ENCODE results near the gene MYLK2. TPM values are rescaled to one million over a fixed set of nuclear protein-coding genes. Genes with fewer than 3 reads are reported as not detected.

The MYLK2 gene
- total and polyA plus RNA-seq, 7 donors: 0.16 to 0.81 (median 0.39) TPM; not detected in 4

- H3K4me1 ChIP-seq: peaks cover 0 to 20% (median 17%) of the 10 kb centered on the region in 4 donors
- 50 to 75% methylated on average over 5 of the region's 5 CpGs for WGBS, 2 donors
- H3K27me3 ChIP-seq: peaks cover 8 to 51% (median 39%) of the 10 kb centered on the region in 3 donors
- H3K9me3 ChIP-seq: no peaks in the 10 kb centered on the region
- intact Hi-C loops (cut with DNase I): no loop called here
- no peak overlapping the region for H3K27ac ChIP-seq
- H3K36me3 ChIP-seq: no peaks in the 10 kb centered on the region
- no peak for DNase-seq
- TF ChIP-seq POLR2AphosphoS5 (IDR thresholded peaks at IDR 0.05): no peak
- no peak for TF ChIP-seq CTCF (IDR thresholded peaks at IDR 0.05)
- TF ChIP-seq EP300 (IDR thresholded peaks at IDR 0.05): no peak
- TF ChIP-seq POLR2A (IDR thresholded peaks at IDR 0.05): no peak
- H3K4me3 ChIP-seq: no peak overlapping the region
These were observed 43.0 kb downstream of the MYLK2 start for GRCh38 chr20:31862157-31862470.

- H3K4me3 ChIP-seq: no peak overlapping the region
- WGBS, 2 donors: 94 to 96% methylated on average over 8 of the region's 8 CpGs
These were observed 43.4 kb downstream of the MYLK2 start for GRCh38 chr20:31862506-31862905.

GRCh38 chr20:31863296-31864085, 44.3 kb downstream of the MYLK2 start:
- no peaks in the 10 kb centered on the region for H3K9me3 ChIP-seq
- intact Hi-C loops (cut with DNase I): no loop called here
- H3K4me3 ChIP-seq: no peak overlapping the region
- DNase-seq: no peak
- WGBS, 2 donors: 83 to 94% methylated on average over 9 of the region's 9 CpGs
- H3K4me1 ChIP-seq: peaks cover 0 to 20% (median 17%) of the 10 kb centered on the region in 4 donors
- peaks cover 8 to 37% (median 32%) of the 10 kb centered on the region in 3 donors for H3K27me3 ChIP-seq
- H3K36me3 ChIP-seq: no peaks in the 10 kb centered on the region
- H3K27ac ChIP-seq: no peak overlapping the region
- TF ChIP-seq EP300 (IDR thresholded peaks at IDR 0.05): no peak
- TF ChIP-seq CTCF (IDR thresholded peaks at IDR 0.05): no peak
- no peak for TF ChIP-seq POLR2A (IDR thresholded peaks at IDR 0.05)
- no peak for TF ChIP-seq POLR2AphosphoS5 (IDR thresholded peaks at IDR 0.05)

More at GRCh38 chr20:31862506-31862905, 43.4 kb downstream of the MYLK2 start:
- no peak for DNase-seq
- Histone ChIP-seq H3K9me3 (no peaks in the 10 kb centered on the region), H3K4me1 (peaks cover 0 to 20% (median 17%) of the 10 kb centered on the region in 4 donors), H3K36me3 (no peaks in the 10 kb centered on the region), H3K27me3 (peaks cover 8 to 47% (median 39%) of the 10 kb centered on the region in 3 donors), H3K27ac (no peak overlapping the region)
- intact Hi-C loops (cut with DNase I): no loop called here
- no peak for TF ChIP-seq POLR2A (IDR thresholded peaks at IDR 0.05)
- no peak for TF ChIP-seq POLR2AphosphoS5 (IDR thresholded peaks at IDR 0.05)

- Histone ChIP-seq H3K4me3 (no peak overlapping the region), H3K36me3 (no peaks in the 10 kb centered on the region), H3K9me3 (no peaks in the 10 kb centered on the region), H3K4me1 (peaks cover 0 to 28% (median 23%) of the 10 kb centered on the region in 4 donors), H3K27me3 (peaks cover 4 to 33% (median 32%) of the 10 kb centered on the region in 3 donors), H3K27ac (no peak overlapping the region)
- 85 to 91% methylated on average over 12 of the region's 12 CpGs for WGBS, 2 donors
- intact Hi-C loops (cut with DNase I): no loop called here
- DNase-seq: no peak
- TF ChIP-seq POLR2A (IDR thresholded peaks at IDR 0.05): no peak
- TF ChIP-seq POLR2AphosphoS5 (IDR thresholded peaks at IDR 0.05): no peak
- TF ChIP-seq EP300 (IDR thresholded peaks at IDR 0.05): no peak
- TF ChIP-seq CTCF (IDR thresholded peaks at IDR 0.05): no peak
These were observed 45.6 kb downstream of the MYLK2 start for GRCh38 chr20:31864521-31865400.

- intact Hi-C loops (cut with DNase I): no loop called here
- TF ChIP-seq POLR2A (IDR thresholded peaks at IDR 0.05) (no peak), CTCF (IDR thresholded peaks at IDR 0.05) (no peak), EP300 (IDR thresholded peaks at IDR 0.05) (no peak), POLR2AphosphoS5 (IDR thresholded peaks at IDR 0.05) (no peak)
- 55 to 80% methylated on average over 3 of the region's 3 CpGs for WGBS, 2 donors
- no peak for DNase-seq
- H3K4me1 ChIP-seq: peaks cover 0 to 27% (median 22%) of the 10 kb centered on the region in 4 donors
- no peaks in the 10 kb centered on the region for H3K9me3 ChIP-seq
- H3K27ac ChIP-seq: no peak overlapping the region
- H3K27me3 ChIP-seq: peaks cover 4 to 28% (median 20%) of the 10 kb centered on the region in 3 donors
- no peak overlapping the region for H3K4me3 ChIP-seq
- H3K36me3 ChIP-seq: no peaks in the 10 kb centered on the region
These were observed 47.1 kb downstream of the MYLK2 start for GRCh38 chr20:31866221-31866620.

All from sigmoid colon (tissue), 7 donors.